ENCODE data around the gene CPNE2.

DNA sequence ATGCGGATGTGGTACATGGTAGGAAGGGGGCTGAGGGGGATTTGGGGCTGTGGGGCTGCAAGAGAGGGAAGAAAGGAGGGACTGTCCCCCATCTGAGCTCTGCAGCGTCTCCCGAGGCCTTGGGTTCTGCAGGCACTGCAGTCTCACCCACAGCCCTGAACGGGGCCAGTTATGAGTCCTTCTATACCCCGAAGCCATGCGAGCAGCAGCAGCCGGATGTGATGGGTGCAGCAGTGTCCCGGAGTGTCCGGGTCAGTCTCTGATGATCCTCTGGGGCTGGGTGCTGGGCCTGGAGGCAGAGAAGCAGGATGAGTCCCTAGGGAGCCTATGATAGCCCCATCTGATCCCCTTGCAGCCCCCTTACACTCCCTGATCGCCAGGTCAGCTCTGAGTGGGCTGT, 41.5 kb downstream of the CPNE2 start:
- TF ChIP-seq POLR2A (IDR thresholded peaks at IDR 0.05) (no peak), POLR2AphosphoS5 (IDR thresholded peaks at IDR 0.05) (no peak)
